ENCODE results near the gene LRIG1. TPM values are rescaled to one million over a fixed set of nuclear protein-coding genes. Genes with fewer than 3 reads are reported as not detected.

LRIG1 gene
- total RNA-seq, 2 donors from 2014 or later = 121 to 131 TPM

- H3K36me3 ChIP-seq = no peaks in the 10 kb centered on the region
- H3K27ac ChIP-seq = no peak overlapping the region
- DNase-seq (ENCODE audit: low spot score) (no peak), ATAC-seq (ENCODE audit: insufficient number of reproducible peaks, low FRiP score, low read depth) (no peak)
- peaks cover 3 to 9% of the 10 kb centered on the region in 2 donors for H3K4me1 ChIP-seq (ENCODE audit: control insufficient read depth in 1 of 2, low read depth in 2 of 2)
- no peak for TF ChIP-seq CTCF (IDR thresholded peaks at IDR 0.05)
- H3K27me3 ChIP-seq (replicated peaks; ENCODE audit: insufficient read depth) = no peaks in the 10 kb centered on the region
- H3K9me3 ChIP-seq = no peaks in the 10 kb centered on the region
- H3K4me3 ChIP-seq = no peak overlapping the region
Measured at GRCh38 chr3:66335671-66336070, 165.2 kb downstream of the LRIG1 start.

All from thoracic aorta (tissue), 2 donors.